Measurements from ENCODE around the gene WDR1. TPM values are rescaled to one million over a fixed set of nuclear protein-coding genes. Genes with fewer than 3 reads are reported as not detected.

The WDR1 gene, protein sequence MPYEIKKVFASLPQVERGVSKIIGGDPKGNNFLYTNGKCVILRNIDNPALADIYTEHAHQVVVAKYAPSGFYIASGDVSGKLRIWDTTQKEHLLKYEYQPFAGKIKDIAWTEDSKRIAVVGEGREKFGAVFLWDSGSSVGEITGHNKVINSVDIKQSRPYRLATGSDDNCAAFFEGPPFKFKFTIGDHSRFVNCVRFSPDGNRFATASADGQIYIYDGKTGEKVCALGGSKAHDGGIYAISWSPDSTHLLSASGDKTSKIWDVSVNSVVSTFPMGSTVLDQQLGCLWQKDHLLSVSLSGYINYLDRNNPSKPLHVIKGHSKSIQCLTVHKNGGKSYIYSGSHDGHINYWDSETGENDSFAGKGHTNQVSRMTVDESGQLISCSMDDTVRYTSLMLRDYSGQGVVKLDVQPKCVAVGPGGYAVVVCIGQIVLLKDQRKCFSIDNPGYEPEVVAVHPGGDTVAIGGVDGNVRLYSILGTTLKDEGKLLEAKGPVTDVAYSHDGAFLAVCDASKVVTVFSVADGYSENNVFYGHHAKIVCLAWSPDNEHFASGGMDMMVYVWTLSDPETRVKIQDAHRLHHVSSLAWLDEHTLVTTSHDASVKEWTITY
- total RNA-seq, result 265 and 314 TPM in 2 replicates

DNA sequence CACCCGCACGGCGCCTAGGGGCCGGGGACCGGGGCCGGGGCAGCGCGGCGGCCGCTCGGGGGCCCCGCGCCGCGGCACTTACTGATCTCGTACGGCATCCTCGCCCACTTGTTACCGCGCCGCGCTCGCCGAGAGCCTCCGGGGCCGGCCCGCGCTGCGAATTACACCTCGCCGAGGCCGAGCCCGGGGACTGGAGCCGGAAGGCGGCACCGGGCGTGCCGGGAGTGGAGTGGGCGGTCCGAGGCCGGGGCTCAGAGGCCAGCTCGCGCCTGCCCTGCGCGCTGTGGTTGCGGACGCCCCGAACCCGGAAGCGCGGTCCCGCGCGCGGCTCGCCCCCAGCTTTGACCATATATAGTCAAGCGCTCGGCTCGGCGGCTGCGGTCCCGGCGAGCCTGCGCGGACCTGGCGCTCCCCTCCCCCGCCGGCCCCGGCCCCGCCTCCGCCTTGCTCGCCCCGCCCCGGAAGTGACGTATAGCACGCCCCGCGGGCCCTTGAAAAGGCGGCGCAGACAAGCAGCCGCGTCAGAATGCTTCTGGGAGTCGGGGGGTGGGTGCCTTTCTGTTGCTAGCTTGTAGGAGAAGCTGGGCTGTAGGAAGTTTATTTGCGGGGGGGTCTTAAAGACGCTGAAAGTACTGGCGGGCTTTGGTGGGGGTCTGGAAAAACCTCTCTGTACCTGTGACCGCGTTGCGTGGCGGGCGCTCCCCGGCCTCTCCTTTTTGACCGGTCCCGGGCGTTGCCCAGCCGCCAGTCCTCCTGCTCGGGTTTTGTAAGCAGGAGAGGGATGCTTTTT, at the start of gene WDR1:
Gene WDR1, minus strand, starts transcription at position 231 of the 790 bp plus-strand sequence. Its CDS starts 133 bp downstream, at position 98.
- TF ChIP-seq, protein P1, sequence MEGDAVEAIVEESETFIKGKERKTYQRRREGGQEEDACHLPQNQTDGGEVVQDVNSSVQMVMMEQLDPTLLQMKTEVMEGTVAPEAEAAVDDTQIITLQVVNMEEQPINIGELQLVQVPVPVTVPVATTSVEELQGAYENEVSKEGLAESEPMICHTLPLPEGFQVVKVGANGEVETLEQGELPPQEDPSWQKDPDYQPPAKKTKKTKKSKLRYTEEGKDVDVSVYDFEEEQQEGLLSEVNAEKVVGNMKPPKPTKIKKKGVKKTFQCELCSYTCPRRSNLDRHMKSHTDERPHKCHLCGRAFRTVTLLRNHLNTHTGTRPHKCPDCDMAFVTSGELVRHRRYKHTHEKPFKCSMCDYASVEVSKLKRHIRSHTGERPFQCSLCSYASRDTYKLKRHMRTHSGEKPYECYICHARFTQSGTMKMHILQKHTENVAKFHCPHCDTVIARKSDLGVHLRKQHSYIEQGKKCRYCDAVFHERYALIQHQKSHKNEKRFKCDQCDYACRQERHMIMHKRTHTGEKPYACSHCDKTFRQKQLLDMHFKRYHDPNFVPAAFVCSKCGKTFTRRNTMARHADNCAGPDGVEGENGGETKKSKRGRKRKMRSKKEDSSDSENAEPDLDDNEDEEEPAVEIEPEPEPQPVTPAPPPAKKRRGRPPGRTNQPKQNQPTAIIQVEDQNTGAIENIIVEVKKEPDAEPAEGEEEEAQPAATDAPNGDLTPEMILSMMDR (IDR thresholded peaks at IDR 0.05; ENCODE audit: extremely low read depth, low read depth, low read length), result no peak
- H3K4me3 ChIP-seq (ENCODE audit: insufficient read depth, low read length), result peak within 1 kb of the TSS; percentile 90
- peaks cover 41% of the 10 kb centered on the region for H3K36me3 ChIP-seq (ENCODE audit: insufficient read depth, low read length)
- H3K27me3 ChIP-seq (ENCODE audit: insufficient read depth, low read length), result no peaks in the 10 kb centered on the region
- DNase-seq (ENCODE audit: insufficient read length, low spot score, missing footprints), result peak; percentile 100
- H3K27ac ChIP-seq (ENCODE audit: low read depth, low read length), result peak within 1 kb of the TSS; percentile 87
- H3K4me2 ChIP-seq (ENCODE audit: insufficient read depth, low read length), result peak within 1 kb of the TSS; percentile 99
- H3K4me1 ChIP-seq (ENCODE audit: insufficient read depth, low read length), result peaks cover 46% of the 10 kb centered on the region
- peak within 1 kb of the TSS; percentile 11 for H2AFZ ChIP-seq (ENCODE audit: low read length)
- H3K79me2 ChIP-seq (ENCODE audit: insufficient read depth, low read length), result peaks cover 45% of the 10 kb centered on the region
- H4K20me1 ChIP-seq (ENCODE audit: insufficient read depth, low read length), result peaks cover 40% of the 10 kb centered on the region
- H3K9me3 ChIP-seq (ENCODE audit: low read depth, low read length), result no peaks in the 10 kb centered on the region

DNA sequence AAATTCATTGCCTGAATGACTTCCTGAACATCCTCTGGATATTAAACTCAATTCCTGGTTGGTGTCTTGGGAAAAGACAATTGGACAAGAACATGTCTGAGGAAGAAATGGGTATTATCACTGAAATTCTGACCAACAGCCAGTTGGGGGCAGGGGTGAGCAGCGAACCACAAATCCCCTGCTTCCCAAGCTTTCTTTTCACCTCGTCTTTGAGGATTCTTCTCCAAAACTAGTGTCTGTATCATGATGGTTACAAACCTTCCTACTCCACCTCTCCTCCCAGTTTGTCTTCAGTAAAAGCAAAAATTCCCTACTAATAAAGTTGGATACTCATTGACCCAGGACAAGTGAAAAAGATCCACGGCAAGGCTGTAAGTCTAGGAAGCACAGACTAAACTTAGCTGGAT, 48.3 kb upstream of the WDR1 start:
- TF ChIP-seq, protein P1 (IDR thresholded peaks at IDR 0.05; ENCODE audit: extremely low read depth, low read depth, low read length), result peak; percentile 78
- DNase-seq (ENCODE audit: insufficient read length, low spot score, missing footprints), result peak; percentile 84
- Histone ChIP-seq H3K79me2 (ENCODE audit: insufficient read depth, low read length) (no peaks in the 10 kb centered on the region), H3K4me2 (ENCODE audit: insufficient read depth, low read length) (no peak overlapping the region), H3K9me3 (ENCODE audit: low read depth, low read length) (no peaks in the 10 kb centered on the region), H4K20me1 (ENCODE audit: insufficient read depth, low read length) (no peaks in the 10 kb centered on the region), H2AFZ (ENCODE audit: low read length) (no peak overlapping the region), H3K4me1 (ENCODE audit: insufficient read depth, low read length) (no peaks in the 10 kb centered on the region), H3K27me3 (ENCODE audit: insufficient read depth, low read length) (no peaks in the 10 kb centered on the region), H3K4me3 (ENCODE audit: insufficient read depth, low read length) (no peak overlapping the region), H3K36me3 (ENCODE audit: insufficient read depth, low read length) (no peaks in the 10 kb centered on the region), H3K27ac (ENCODE audit: low read depth, low read length) (no peak overlapping the region)

DNA sequence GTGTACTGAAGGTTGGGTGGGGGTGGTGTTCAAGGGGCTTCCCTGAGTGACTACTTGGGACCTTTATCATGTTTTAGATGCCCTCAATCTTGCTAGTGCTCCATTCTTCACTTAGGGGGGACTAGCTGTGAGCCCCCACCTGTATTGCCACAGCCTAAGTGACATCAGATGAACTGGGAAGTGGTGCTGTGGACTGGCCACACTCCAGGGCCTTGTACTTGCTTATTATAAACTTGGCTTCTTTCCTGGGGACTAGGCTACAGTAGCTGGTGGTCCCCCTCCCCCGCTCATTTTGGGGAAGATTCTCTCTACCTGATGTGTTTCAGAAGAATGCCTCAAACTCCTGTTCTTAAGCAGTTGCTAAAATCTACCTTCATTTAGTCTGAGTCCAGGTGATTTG, 46.7 kb upstream of the WDR1 start:
- Histone ChIP-seq H2AFZ (ENCODE audit: low read length) (no peak overlapping the region), H3K36me3 (ENCODE audit: insufficient read depth, low read length) (no peaks in the 10 kb centered on the region), H3K4me2 (ENCODE audit: insufficient read depth, low read length) (no peak overlapping the region), H3K4me3 (ENCODE audit: insufficient read depth, low read length) (no peak overlapping the region), H3K4me1 (ENCODE audit: insufficient read depth, low read length) (no peaks in the 10 kb centered on the region), H4K20me1 (ENCODE audit: insufficient read depth, low read length) (no peaks in the 10 kb centered on the region), H3K9me3 (ENCODE audit: low read depth, low read length) (no peaks in the 10 kb centered on the region), H3K27me3 (ENCODE audit: insufficient read depth, low read length) (no peaks in the 10 kb centered on the region), H3K27ac (ENCODE audit: low read depth, low read length) (no peak overlapping the region), H3K79me2 (ENCODE audit: insufficient read depth, low read length) (no peaks in the 10 kb centered on the region)
- DNase-seq (ENCODE audit: insufficient read length, low spot score, missing footprints), result no peak
- TF ChIP-seq, protein P1 (IDR thresholded peaks at IDR 0.05; ENCODE audit: extremely low read depth, low read depth, low read length), result no peak
